ENCODE data around the gene SLC19A2. TPM values are rescaled to one million over a fixed set of nuclear protein-coding genes. Genes with fewer than 3 reads are reported as not detected.

The SLC19A2 gene
- total and polyA plus RNA-seq, 2 donors (not counting 3 experiments of a cell fraction or from before 2014, with no cell fraction given): 5.2 to 5.4 TPM

DNA sequence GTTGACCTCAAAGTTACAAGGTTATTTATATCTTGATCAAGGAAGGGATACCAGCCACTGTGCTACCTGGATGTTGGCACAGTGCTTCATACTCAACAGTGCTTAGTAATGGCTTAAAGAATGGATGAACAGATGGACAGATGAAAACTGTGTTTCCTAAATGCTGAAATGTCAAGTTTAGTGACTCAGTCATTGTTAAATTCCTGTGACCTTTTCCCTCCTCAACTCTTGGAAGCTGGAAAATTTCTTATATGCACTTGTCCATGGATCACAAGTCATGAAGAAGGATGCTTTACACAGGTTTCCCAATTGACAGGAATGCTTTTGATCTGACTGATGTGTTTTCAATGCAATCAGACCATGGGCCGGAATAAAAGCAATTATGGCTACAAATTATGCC, 39.6 kb upstream of the SLC19A2 start:
- no peak overlapping the region for H3K4me3 ChIP-seq (replicated peaks in 1 of 3; ENCODE audit: insufficient read depth in 1 of 3, low read depth in 1 of 3, low read length in 3 of 3)
- no peak overlapping the region for H3K9ac ChIP-seq (replicated peaks; ENCODE audit: extremely low read depth, insufficient read depth, low read length)
- H3K4me2 ChIP-seq (ENCODE audit: insufficient read depth, low read length): no peak overlapping the region
- no peaks in the 10 kb centered on the region for H3K9me1 ChIP-seq (replicated peaks; ENCODE audit: control insufficient read depth, extremely low read depth, insufficient read depth, low read length)
- TF ChIP-seq, protein P1, sequence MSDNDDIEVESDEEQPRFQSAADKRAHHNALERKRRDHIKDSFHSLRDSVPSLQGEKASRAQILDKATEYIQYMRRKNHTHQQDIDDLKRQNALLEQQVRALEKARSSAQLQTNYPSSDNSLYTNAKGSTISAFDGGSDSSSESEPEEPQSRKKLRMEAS (IDR thresholded peaks at IDR 0.05; ENCODE audit: insufficient read depth, insufficient read length): no peak
- TF ChIP-seq GATA2 (IDR thresholded peaks at IDR 0.05; ENCODE audit: insufficient read depth, insufficient read length, low read depth, low read length) (no peak), MYC (IDR thresholded peaks at IDR 0.05; ENCODE audit: low read depth, low read length) (no peak), POLR2A (IDR thresholded peaks at IDR 0.05; ENCODE audit: low read depth, low read length) (no peak), POLR2AphosphoS5 (IDR thresholded peaks at IDR 0.05; ENCODE audit: insufficient read depth, low read depth, low read length) (no peak), EZH2 (IDR thresholded peaks at IDR 0.05; ENCODE audit: borderline replicate concordance, low read depth, low read length, severe bottlenecking) (no peak), FOS (IDR thresholded peaks at IDR 0.05; ENCODE audit: borderline replicate concordance, insufficient read depth, low read length) (no peak), JUN (IDR thresholded peaks at IDR 0.05; ENCODE audit: borderline replicate concordance, insufficient read depth, insufficient read length, low read depth) (no peak)
- TF ChIP-seq, protein P2, sequence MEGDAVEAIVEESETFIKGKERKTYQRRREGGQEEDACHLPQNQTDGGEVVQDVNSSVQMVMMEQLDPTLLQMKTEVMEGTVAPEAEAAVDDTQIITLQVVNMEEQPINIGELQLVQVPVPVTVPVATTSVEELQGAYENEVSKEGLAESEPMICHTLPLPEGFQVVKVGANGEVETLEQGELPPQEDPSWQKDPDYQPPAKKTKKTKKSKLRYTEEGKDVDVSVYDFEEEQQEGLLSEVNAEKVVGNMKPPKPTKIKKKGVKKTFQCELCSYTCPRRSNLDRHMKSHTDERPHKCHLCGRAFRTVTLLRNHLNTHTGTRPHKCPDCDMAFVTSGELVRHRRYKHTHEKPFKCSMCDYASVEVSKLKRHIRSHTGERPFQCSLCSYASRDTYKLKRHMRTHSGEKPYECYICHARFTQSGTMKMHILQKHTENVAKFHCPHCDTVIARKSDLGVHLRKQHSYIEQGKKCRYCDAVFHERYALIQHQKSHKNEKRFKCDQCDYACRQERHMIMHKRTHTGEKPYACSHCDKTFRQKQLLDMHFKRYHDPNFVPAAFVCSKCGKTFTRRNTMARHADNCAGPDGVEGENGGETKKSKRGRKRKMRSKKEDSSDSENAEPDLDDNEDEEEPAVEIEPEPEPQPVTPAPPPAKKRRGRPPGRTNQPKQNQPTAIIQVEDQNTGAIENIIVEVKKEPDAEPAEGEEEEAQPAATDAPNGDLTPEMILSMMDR (IDR thresholded peaks at IDR 0.05; ENCODE audit: extremely low read depth in 1 of 2, insufficient read depth in 1 of 2, low read depth in 1 of 2, low read length in 2 of 2): no peak
- no peaks in the 10 kb centered on the region for H3K79me2 ChIP-seq (ENCODE audit: control insufficient read depth, insufficient read depth, low read length)
- FAIRE-seq (no peak), DNase-seq (ENCODE audit: low read depth, low spot score) (no peak)
- BruUV-seq (replicated peaks): no TSS peak
- dilution Hi-C loops (cut with MboI; ENCODE audit: extremely low pct_ligation_motif_present, low sequenced_read_pairs): no loop called here
- H3K36me3 ChIP-seq (ENCODE audit: control insufficient read depth in 2 of 2, extremely low read depth in 1 of 2, insufficient read depth in 2 of 2, low read length in 2 of 2): no peaks in the 10 kb centered on the region
- no peaks in the 10 kb centered on the region for H4K20me1 ChIP-seq (replicated peaks; ENCODE audit: control insufficient read depth, extremely low read depth, insufficient read depth, low read length)
- H3K4me1 ChIP-seq (ENCODE audit: control insufficient read depth, extremely low read depth, insufficient read depth, low read length): no peaks in the 10 kb centered on the region
- H3K27ac ChIP-seq (ENCODE audit: insufficient read depth, low read depth, low read length): no peak overlapping the region
- no peak overlapping the region for H2AFZ ChIP-seq (ENCODE audit: low read depth, low read length)
- intact Hi-C loops (cut with micrococcal nuclease): no loop called here
- no peaks in the 10 kb centered on the region for H3K9me3 ChIP-seq (replicated peaks; ENCODE audit: control insufficient read depth, insufficient read depth, low read length)
- no peaks in the 10 kb centered on the region for H3K27me3 ChIP-seq (ENCODE audit: control insufficient read depth in 2 of 2, insufficient read depth in 2 of 2, low read length in 2 of 2)
- POLR2A ChIA-PET: no interaction called here
- CTCF ChIA-PET: no interaction called here

Data from endothelial cell of umbilical vein (primary cell).